Calu3 (cell line): ENCODE data around the gene KLRC4. TPM values are rescaled to one million over a fixed set of nuclear protein-coding genes. Genes with fewer than 3 reads are reported as not detected.
"Not testable (repeated sequence)": the region's sequence is repeated elsewhere in the genome, so short reads cannot be mapped to it uniquely, and the experiment has no call there.

Experiments used
- BruUV-seq: library from RNA; stranded (reverse); fragments of 400-500 nt; replicated peaks from 2 replicates; lab custom pipeline; 2021; lab: Mats Ljungman, UMichigan
- CTCF ChIA-PET: fragments of 300-600 bp; sonication (Branson Sonifier 250); formaldehyde crosslinking; loops from one replicate; lab custom pipeline; 2022; ENCODE audit warnings: antibody characterized with exemption; lab: Charles Lee
- DNase-seq: peaks from one replicate; pipeline ENCODE4 v3.0.0; 2022
- H3K27ac Mint-ChIP-seq: one replicate; pipeline ENCODE4 v1.8.0; 2022; ENCODE audit warnings: mixed read lengths; ENCODE audit not compliant: unreplicated experiment
- H3K27me3 Mint-ChIP-seq: one replicate; pipeline ENCODE4 v1.8.0; 2022; ENCODE audit warnings: mixed read lengths; ENCODE audit not compliant: unreplicated experiment
- H3K36me3 Mint-ChIP-seq: one replicate; pipeline ENCODE4 v1.8.0; 2022; ENCODE audit warnings: mild to moderate bottlenecking, moderate library complexity, mixed read lengths; ENCODE audit not compliant: insufficient read depth, unreplicated experiment
- H3K4me1 Mint-ChIP-seq: one replicate; pipeline ENCODE4 v1.8.0; 2022; ENCODE audit warnings: mild to moderate bottlenecking, low read depth, mixed read lengths; ENCODE audit not compliant: unreplicated experiment
- H3K4me3 Mint-ChIP-seq: one replicate; pipeline ENCODE4 v1.8.0; 2022; ENCODE audit warnings: mild to moderate bottlenecking, low read depth, moderate library complexity, mixed read lengths; ENCODE audit not compliant: unreplicated experiment
- H3K9me3 Mint-ChIP-seq: one replicate; pipeline ENCODE4 v1.8.0; 2022; ENCODE audit warnings: low read depth, mixed read lengths; ENCODE audit not compliant: unreplicated experiment
- CTCF ChIP-seq: fragments of 200-600 bp; IDR thresholded peaks from one replicate; pipeline ENCODE4 v1.8.0; 2022; ENCODE audit warnings: antibody characterized with exemption; ENCODE audit not compliant: unreplicated experiment
- intact Hi-C: fragments of 100-400 bp; cut with micrococcal nuclease; formaldehyde crosslinking; loops from one replicate; pipeline ENCODE4 v1.10.0; 2022; ENCODE audit not compliant: unreplicated experiment
- total RNA-seq: library from RNA; stranded (reverse); gene quantifications from 2 replicates; pipeline ENCODE4 v1.2.3, GENCODE V29; 2022

The KLRC4 gene
- total RNA-seq, 1 experiment from 2014 or later = not detected

- H3K27ac Mint-ChIP-seq, BruUV-seq, intact Hi-C loops, H3K9me3 Mint-ChIP-seq, H3K4me1 Mint-ChIP-seq, H3K36me3 Mint-ChIP-seq, CTCF ChIA-PET, H3K4me3 Mint-ChIP-seq, H3K27me3 Mint-ChIP-seq, DNase-seq: not testable (repeated sequence)
These were observed 21.1 kb upstream of the KLRC4 start for GRCh38 chr12:10430623-10431022.

GRCh38 chr12:10425938-10426337 is 16.4 kb upstream of the KLRC4 start:
- not testable (repeated sequence) for H3K4me3 Mint-ChIP-seq

GRCh38 chr12:10424260-10424899 is 14.8 kb upstream of the KLRC4 start:
- intact Hi-C loops, H3K36me3 Mint-ChIP-seq, DNase-seq, H3K4me3 Mint-ChIP-seq, H3K4me1 Mint-ChIP-seq, H3K27me3 Mint-ChIP-seq, BruUV-seq, H3K9me3 Mint-ChIP-seq, H3K27ac Mint-ChIP-seq, CTCF ChIA-PET: not testable (repeated sequence)

More at GRCh38 chr12:10425938-10426337, 16.4 kb upstream of the KLRC4 start:
- H3K4me1 Mint-ChIP-seq, H3K27me3 Mint-ChIP-seq, DNase-seq, CTCF ChIA-PET, H3K9me3 Mint-ChIP-seq, H3K36me3 Mint-ChIP-seq, intact Hi-C loops, BruUV-seq, H3K27ac Mint-ChIP-seq: not testable (repeated sequence)

- CTCF ChIA-PET, H3K9me3 Mint-ChIP-seq, BruUV-seq, H3K4me3 Mint-ChIP-seq, H3K27me3 Mint-ChIP-seq, H3K4me1 Mint-ChIP-seq, intact Hi-C loops, DNase-seq, H3K36me3 Mint-ChIP-seq, H3K27ac Mint-ChIP-seq: not testable (repeated sequence)
These were observed 12.6 kb upstream of the KLRC4 start for GRCh38 chr12:10422159-10422558.

- H3K9me3 Mint-ChIP-seq, H3K27me3 Mint-ChIP-seq, CTCF ChIA-PET, DNase-seq, BruUV-seq, H3K4me3 Mint-ChIP-seq, H3K27ac Mint-ChIP-seq, intact Hi-C loops, H3K36me3 Mint-ChIP-seq, H3K4me1 Mint-ChIP-seq: not testable (repeated sequence)
These were observed 10.8 kb upstream of the KLRC4 start, which contains the start of gene KLRC3 for GRCh38 chr12:10420334-10420733. Gene KLRC3, minus strand, starts transcription at chr12:10420595. Its CDS starts 45 bp downstream, at chr12:10420550.

GRCh38 chr12:10408842-10409241 is 715 bp downstream of the KLRC4 start:
- no peak for TF ChIP-seq CTCF

More at GRCh38 chr12:10408842-10409241, 715 bp downstream of the KLRC4 start:
- Mint-ChIP-seq H3K27me3 (no peaks in the 10 kb centered on the region), H3K36me3 (no peaks in the 10 kb centered on the region), H3K27ac (no peak overlapping the region), H3K4me3 (no peak overlapping the region), H3K4me1 (no peaks in the 10 kb centered on the region), H3K9me3 (no peaks in the 10 kb centered on the region)
- BruUV-seq = no TSS peak
- CTCF ChIA-PET = no interaction called here
- DNase-seq = no peak
- intact Hi-C loops = no loop called here
